Prostate gland (tissue), 2 donors: ENCODE data around the gene ZNG1F.
"Not testable (repeated sequence)": the region's sequence is repeated elsewhere in the genome, so short reads cannot be mapped to it uniquely, and the experiment has no call there.

Experiments used
- POLR2A ChIP-seq: fragments of 450-650 bp; IDR thresholded peaks from one replicate; pipeline ENCODE4 v1.6.1; 2016; ENCODE audit warnings: antibody characterized with exemption, mild to moderate bottlenecking
- POLR2AphosphoS5 ChIP-seq: sonication (generic); formaldehyde crosslinking; IDR thresholded peaks from one replicate; pipeline ENCODE4 v1.6.1; 2017; ENCODE audit warnings: antibody characterized with exemption
- TF ChIP-seq, protein P1 (sequence below), 4 experiments: fragments of 200-600 bp in 2 of 4; fragments of 450-650 bp in 2 of 4; sonication (generic) in 2 of 4; IDR thresholded peaks; 1 replicate in 3 of 4; 2 replicates in 1 of 4; pipeline ENCODE4 v1.5.1; 2016 to 2019; ENCODE audit warnings: antibody characterized with exemption in 4 of 4, mild to moderate bottlenecking in 2 of 4, moderate library complexity in 2 of 4

- TF ChIP-seq, protein P1, sequence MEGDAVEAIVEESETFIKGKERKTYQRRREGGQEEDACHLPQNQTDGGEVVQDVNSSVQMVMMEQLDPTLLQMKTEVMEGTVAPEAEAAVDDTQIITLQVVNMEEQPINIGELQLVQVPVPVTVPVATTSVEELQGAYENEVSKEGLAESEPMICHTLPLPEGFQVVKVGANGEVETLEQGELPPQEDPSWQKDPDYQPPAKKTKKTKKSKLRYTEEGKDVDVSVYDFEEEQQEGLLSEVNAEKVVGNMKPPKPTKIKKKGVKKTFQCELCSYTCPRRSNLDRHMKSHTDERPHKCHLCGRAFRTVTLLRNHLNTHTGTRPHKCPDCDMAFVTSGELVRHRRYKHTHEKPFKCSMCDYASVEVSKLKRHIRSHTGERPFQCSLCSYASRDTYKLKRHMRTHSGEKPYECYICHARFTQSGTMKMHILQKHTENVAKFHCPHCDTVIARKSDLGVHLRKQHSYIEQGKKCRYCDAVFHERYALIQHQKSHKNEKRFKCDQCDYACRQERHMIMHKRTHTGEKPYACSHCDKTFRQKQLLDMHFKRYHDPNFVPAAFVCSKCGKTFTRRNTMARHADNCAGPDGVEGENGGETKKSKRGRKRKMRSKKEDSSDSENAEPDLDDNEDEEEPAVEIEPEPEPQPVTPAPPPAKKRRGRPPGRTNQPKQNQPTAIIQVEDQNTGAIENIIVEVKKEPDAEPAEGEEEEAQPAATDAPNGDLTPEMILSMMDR (IDR thresholded peaks at IDR 0.05) = not testable (repeated sequence)
- not testable (repeated sequence) for TF ChIP-seq POLR2A, POLR2AphosphoS5
These were observed 79.9 kb downstream of the ZNG1F start for GRCh38 chr9:41109253-41109652.
